Stimulated activated CD4-positive, alpha-beta T cell treated with anti-CD3 and anti-CD28 coated beads, Interleukin-15, amount 100 ng/mL, for 1 hour (primary cell): ENCODE measurements around the gene ARHGAP6.
"Not testable (repeated sequence)": the region's sequence is repeated elsewhere in the genome, so short reads cannot be mapped to it uniquely, and the experiment has no call there.

ENCODE experiments used
- DNase-seq, 2 donors: peaks; one replicate each; pipeline ENCODE4 v3.0.0-alpha.2; 2020; ENCODE audit warnings: low read depth in 1 of 2, low spot score in 1 of 2

Gene ARHGAP6

DNA sequence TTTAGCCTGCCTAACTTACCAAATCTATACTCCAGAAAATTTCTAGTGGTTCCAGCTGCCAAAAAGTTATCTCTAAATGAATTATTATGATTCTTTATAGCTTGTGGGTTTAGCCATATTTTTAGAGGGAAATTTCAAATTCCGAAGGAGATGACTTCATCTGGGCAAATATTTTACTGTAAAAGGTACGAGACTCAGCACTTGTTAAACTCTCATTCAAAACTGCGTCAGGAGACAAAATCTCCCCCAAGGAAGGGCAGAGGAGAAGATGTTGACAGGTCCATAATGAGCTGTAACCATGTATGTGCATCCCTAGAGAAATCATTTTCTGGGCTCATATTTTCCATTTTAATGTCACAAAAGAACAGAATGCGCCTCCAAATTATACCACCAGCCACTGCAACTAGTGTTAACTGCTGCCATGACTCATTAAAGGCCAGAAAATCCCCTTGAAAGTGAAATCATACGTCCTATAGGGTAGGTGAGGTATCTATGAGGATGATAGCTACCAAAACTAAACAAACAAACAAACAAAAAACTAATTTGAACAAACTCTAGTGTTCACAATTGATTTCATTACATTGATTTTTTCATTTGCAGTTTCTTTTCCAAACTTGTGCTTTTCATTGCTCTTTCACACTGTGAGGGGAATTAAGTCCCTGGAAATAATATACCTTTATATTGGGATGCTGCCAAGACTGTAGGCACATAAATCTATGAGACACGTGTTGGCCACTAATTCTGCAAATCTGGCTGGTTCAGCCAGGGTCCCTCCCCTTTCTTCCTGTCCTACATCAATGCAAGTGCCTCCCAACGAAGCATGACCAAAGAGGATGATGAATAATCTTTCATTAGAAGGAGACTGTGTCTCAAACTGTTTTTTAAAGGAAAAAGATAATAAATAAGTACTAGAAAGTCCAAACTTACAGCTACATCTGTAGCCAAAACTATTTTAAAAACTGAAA lies 85.8 kb downstream of the ARHGAP6 start:
- no peak for DNase-seq

GRCh38 chrX:11578301-11578700 lies 87.4 kb downstream of the ARHGAP6 start:
- not testable (repeated sequence) for DNase-seq

GRCh38 chrX:11577603-11578002 lies 88.1 kb downstream of the ARHGAP6 start:
- no peak for DNase-seq

DNA sequence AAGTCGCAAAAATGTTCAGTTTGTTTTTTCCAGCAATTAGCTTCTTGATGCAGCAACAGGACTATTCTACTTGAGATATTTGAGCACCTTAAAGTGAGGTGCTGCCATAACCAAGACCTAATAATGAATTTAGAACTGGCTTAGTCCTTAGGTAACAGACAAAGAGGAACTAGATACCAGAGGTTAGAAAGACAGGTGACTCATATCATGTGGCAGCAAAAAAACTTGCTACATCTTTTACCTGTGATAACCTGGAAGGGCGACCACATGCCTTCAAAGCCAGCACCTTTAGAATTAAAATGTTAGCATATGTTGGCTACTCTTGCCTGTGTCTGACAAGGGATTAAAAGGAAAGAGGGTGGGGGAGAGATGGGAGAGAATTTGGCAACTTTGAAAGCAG lies 90.4 kb downstream of the ARHGAP6 start:
- no peak for DNase-seq

DNA sequence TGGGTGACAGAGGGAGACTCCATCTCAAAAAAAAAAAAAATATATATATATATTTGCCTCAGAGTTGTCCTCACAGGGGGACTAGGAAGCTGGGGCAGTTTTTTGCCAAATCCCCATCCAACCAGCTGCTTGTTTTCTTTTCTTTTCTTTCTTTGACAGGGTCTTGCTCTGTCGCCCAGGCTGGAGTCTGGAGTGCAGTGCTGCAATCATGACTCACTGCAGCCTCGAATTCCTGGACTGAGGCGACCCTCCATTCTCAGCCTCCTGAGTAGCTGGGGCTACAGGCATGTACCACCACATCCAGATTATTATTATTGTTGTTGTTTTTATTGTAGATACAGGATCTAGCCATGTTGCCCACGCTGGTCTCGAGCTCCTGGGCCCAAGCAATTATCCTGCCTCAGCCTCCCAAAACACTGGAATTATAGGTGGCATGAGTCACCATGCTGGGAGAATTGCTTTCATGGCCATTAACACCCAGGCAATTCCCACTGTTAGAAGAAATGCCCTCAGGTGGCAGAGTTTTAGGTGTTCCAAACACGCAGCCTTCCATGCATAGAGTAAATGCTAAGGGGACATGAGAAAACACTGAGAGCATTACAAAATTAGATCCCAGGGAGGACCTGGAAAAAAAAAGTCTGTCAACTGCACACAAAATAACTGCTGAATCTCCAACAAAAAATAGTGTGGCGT lies 98.0 kb downstream of the ARHGAP6 start:
- DNase-seq: no peak

DNA sequence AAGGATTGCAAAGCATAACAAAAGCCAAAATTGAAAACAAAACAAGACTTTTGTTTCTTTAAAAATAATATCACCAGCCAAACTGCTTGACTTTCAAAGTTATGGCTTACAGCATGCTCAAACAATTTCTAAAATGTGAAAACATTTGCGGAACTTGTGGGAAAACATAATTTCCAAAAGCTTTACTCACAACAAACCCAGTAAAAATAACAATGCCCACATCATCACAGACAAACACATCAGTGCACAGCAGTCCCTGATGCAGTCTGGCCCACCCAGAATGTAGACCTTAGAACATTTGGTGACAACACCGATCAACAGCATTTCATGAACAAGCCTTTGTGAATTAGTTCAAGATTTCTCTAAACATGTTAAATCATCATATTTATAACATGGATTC lies 98.9 kb downstream of the ARHGAP6 start:
- DNase-seq: no peak

DNA sequence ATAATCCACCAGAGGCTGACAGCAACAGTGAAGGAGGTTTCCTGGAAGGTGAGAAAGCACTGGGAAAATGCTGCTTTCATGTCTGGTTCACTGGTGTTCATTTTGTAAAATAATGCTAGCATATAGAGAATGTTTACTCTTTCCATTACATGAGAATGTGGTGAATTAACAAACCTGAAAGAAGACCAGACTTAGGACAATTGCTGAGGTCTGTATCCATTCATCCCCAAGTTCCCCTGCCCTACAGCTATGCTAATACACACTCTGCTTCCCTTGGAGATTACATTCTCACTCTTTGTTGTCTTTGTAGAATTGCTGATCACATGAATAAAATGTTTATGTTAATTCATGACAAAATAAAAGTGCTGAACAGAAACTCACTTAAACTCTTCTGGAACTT lies 99.5 kb downstream of the ARHGAP6 start:
- DNase-seq: no peak

DNA sequence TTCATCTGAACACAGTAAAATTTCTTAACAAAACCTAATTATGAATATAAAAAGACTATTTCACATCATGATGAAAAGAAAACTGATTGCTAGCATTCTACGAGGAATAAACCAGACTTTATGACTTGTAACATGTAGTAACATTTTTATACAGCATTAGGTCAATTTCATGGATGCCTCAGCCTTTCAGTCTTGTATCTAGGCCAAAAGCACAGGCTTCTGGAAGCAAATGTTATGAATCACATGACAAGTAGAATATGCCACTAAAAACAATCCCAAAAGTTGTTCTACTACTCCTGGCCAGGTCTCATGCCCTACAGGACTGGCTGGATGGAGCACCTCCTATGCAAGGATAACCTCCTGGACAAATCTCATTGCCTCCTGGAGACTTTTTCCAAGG lies 101.2 kb downstream of the ARHGAP6 start:
- no peak for DNase-seq

- no peak for DNase-seq
Observed at GRCh38 chrX:11562570-11562969, 103.2 kb downstream of the ARHGAP6 start.

DNA sequence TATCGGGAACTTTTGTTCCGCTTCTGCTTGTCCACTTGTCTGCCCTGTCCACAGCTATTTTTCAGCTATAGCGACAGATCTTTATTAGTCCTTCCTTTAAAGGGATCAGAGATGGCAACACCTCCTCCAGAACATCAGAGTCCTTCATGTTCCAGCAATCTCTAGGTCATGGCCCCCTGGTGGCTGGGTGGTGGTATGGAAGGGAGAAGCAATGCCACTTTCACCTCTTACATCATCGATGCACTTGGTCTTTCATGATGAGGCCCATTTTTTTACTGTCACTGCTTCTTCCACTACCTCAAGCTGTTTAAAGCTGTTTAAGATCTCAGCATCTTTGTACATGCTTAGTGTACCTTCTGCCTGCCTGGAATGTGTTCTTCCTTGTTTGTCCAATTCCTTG lies 106.7 kb downstream of the ARHGAP6 start:
- DNase-seq: peak; percentile 4 to 28

- DNase-seq: no peak
Observed at GRCh38 chrX:11557120-11557519, 108.6 kb downstream of the ARHGAP6 start.

GRCh38 chrX:11555759-11556158 lies 110.0 kb downstream of the ARHGAP6 start:
- DNase-seq: no peak

DNA sequence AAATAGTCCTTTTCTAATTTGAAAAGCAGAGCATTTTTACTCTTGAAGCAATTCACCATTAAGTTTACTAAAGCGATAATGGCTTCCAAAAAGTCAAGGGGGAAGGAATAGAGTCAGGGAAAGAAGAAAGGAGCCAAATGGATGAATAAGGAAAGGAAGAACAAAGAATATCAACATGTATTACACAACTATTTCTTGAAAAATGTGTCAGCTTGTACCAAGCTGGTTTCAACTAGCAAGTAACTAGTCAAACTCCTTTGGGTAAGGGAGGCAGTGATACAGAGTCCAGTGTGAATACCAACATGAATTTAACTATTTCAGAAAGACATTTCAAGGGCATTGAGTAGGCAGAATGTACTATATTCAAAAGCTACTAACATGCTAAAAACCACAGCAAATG lies 112.1 kb downstream of the ARHGAP6 start:
- no peak for DNase-seq

DNA sequence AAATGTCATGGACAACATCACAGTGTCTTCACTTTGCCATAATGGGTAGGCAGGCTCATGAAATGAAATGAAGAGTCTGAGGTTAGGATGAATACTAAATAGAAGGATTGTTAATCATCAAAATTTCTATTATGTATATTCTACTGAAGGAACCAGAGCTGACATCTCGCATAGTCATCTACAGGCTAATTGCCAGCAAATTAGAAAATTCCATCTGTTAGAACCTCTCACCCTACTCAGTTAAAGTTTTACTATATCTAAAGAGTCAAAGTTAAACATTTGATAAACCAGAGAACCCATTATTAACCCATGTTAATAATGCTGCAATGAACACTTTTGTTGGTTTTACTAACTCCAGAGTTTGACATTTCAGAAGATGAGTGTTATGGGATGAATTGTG lies 114.6 kb downstream of the ARHGAP6 start:
- no peak for DNase-seq

DNA sequence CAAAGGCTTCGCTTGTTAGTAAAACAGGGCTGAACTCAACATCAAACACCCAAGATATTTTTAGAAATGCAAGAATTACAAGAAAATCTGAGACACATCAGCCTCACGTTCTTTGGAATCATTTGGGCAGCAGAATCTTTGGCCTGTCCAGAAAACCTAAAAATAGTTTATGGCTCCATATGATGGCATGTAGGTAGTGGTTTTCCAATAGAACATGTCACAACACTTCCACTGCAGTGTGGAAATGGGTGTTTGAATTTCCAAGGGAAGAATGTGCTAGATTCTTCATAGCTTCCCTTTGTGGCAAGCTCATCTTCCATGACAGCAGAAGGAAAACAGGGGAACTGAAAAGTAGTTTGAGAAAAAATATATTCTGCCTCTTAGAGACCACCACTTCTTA lies 118.8 kb downstream of the ARHGAP6 start:
- no peak for DNase-seq

DNA sequence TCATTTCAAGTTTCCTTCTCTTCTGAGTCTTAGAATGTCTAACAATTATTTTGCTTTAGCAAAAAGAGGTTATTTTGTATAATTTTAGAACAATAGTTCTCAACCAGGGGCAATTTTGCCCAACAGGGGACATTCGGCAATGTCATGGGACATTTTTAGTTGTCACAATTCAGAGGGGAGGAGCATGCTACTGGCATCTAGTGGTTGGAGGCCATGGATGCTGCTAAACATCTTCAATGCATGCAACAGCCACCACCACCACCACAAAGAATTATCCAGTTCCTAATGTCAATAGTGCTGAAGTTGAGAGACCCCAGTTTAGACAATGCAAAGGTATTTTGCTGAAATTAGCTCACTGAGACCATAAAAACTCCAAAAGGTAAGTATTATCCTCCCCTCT lies 122.5 kb downstream of the ARHGAP6 start:
- DNase-seq: no peak

GRCh38 chrX:11541510-11541909 lies 124.2 kb downstream of the ARHGAP6 start:
- no peak for DNase-seq

- DNase-seq: no peak
Observed at GRCh38 chrX:11540532-11541377, 125.0 kb downstream of the ARHGAP6 start.

- DNase-seq: no peak
Observed at GRCh38 chrX:11537141-11537540, 128.6 kb downstream of the ARHGAP6 start.

- DNase-seq: no peak
Observed at GRCh38 chrX:11535156-11535919, 130.4 kb downstream of the ARHGAP6 start.

DNA sequence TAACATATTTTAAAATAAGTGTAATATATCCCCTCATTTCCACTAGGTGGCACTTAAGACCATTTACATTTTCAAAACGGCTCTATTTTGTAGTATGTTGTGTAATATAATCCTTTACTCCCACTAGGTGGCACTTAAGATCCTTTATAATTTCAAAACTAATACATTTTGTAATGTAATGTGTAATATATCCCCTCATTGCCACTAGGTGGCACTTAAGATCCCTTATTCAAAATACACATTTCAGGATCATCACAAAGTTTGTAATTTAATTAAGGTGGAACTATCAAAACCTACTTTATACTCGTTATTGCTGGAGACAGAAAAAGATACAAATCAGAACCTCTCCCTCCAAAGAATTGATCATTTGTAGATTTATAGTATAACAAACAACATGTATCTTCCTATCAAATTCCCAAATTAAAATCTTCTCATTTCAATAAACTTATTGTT lies 132.5 kb downstream of the ARHGAP6 start:
- DNase-seq: no peak
